ENCODE measurements around the gene ZDHHC14. TPM values are rescaled to one million over a fixed set of nuclear protein-coding genes. Genes with fewer than 3 reads are reported as not detected.

ZDHHC14 gene
- total and polyA plus RNA-seq, 2 experiments from 2014 or later, result 3.0 to 7.4 TPM

DNA sequence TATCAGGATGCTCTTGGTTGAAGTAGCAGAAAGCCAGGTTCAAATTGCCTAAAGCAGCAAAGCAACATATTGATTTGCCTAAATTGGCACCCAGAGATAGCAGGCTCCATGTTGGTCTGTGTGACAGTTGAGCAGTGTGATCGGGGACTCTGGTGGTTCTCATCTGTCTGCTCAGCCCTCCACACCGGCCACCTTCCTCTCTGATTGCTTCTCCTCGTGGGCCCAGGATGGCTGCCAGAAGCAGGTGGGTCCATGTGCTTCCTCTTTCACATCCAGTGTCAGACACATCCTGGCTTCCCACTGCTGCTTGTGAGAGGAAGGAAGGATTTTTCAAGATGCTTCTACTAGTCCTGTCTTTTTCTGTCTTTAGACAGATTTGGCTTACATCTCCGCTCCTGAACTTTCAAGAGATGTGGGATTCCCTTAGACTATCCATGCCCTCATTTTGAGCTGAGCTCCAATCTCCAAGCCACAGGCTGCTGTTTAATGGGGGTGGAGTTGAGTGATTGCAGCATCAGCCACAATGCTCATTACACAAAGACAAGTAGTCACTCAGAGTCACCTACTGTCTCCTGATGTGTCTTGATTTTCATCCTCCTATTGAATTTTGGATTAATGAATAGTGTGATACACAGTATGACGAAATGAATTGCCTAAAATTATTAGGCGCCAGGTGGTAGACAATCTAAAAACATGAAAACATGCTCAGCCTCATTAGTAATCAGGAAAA is 122.2 kb downstream of the ZDHHC14 start:
- Histone ChIP-seq H3K4me1 (ENCODE audit: insufficient read depth) (no peaks in the 10 kb centered on the region), H3K27me3 (ENCODE audit: insufficient read depth) (no peaks in the 10 kb centered on the region), H3F3A (replicated peaks; ENCODE audit: low read depth) (no peaks in the 10 kb centered on the region), H3K27ac (ENCODE audit: low read depth) (no peak overlapping the region), H4K20me1 (replicated peaks; ENCODE audit: insufficient read depth) (no peaks in the 10 kb centered on the region), H3K79me2 (replicated peaks; ENCODE audit: insufficient read depth) (no peaks in the 10 kb centered on the region), H3K4me2 (no peak overlapping the region), H3K4me3 (no peak overlapping the region), H3K9me2 (ENCODE audit: insufficient read depth) (0 out of 2 replicates have a peak, but pooled peaks cover 3% of the 10 kb centered on the region), H2AFZ (no peak overlapping the region), H3K36me3 (ENCODE audit: insufficient read depth) (peaks cover 19% of the 10 kb centered on the region; the same call in 1 of the 2 replicates)
- TF ChIP-seq REST (IDR thresholded peaks at IDR 0.05; ENCODE audit: unreplicated experiment), result no peak
- no peak for TF ChIP-seq CREB1 (CRISPR knock-in tag; IDR thresholded peaks at IDR 0.05; ENCODE audit: low read depth)
- no peak for TF ChIP-seq EZH2phosphoT487 (IDR thresholded peaks at IDR 0.05; ENCODE audit: unreplicated experiment)
- no peak for TF ChIP-seq ZNF331 (CRISPR knock-in tag; IDR thresholded peaks at IDR 0.05; ENCODE audit: low read depth)
- TF ChIP-seq, protein P1, sequence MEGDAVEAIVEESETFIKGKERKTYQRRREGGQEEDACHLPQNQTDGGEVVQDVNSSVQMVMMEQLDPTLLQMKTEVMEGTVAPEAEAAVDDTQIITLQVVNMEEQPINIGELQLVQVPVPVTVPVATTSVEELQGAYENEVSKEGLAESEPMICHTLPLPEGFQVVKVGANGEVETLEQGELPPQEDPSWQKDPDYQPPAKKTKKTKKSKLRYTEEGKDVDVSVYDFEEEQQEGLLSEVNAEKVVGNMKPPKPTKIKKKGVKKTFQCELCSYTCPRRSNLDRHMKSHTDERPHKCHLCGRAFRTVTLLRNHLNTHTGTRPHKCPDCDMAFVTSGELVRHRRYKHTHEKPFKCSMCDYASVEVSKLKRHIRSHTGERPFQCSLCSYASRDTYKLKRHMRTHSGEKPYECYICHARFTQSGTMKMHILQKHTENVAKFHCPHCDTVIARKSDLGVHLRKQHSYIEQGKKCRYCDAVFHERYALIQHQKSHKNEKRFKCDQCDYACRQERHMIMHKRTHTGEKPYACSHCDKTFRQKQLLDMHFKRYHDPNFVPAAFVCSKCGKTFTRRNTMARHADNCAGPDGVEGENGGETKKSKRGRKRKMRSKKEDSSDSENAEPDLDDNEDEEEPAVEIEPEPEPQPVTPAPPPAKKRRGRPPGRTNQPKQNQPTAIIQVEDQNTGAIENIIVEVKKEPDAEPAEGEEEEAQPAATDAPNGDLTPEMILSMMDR (conservative IDR thresholded peaks at IDR 0.05; ENCODE audit: low read depth in 2 of 2), result no peak
- TF ChIP-seq, protein P2, sequence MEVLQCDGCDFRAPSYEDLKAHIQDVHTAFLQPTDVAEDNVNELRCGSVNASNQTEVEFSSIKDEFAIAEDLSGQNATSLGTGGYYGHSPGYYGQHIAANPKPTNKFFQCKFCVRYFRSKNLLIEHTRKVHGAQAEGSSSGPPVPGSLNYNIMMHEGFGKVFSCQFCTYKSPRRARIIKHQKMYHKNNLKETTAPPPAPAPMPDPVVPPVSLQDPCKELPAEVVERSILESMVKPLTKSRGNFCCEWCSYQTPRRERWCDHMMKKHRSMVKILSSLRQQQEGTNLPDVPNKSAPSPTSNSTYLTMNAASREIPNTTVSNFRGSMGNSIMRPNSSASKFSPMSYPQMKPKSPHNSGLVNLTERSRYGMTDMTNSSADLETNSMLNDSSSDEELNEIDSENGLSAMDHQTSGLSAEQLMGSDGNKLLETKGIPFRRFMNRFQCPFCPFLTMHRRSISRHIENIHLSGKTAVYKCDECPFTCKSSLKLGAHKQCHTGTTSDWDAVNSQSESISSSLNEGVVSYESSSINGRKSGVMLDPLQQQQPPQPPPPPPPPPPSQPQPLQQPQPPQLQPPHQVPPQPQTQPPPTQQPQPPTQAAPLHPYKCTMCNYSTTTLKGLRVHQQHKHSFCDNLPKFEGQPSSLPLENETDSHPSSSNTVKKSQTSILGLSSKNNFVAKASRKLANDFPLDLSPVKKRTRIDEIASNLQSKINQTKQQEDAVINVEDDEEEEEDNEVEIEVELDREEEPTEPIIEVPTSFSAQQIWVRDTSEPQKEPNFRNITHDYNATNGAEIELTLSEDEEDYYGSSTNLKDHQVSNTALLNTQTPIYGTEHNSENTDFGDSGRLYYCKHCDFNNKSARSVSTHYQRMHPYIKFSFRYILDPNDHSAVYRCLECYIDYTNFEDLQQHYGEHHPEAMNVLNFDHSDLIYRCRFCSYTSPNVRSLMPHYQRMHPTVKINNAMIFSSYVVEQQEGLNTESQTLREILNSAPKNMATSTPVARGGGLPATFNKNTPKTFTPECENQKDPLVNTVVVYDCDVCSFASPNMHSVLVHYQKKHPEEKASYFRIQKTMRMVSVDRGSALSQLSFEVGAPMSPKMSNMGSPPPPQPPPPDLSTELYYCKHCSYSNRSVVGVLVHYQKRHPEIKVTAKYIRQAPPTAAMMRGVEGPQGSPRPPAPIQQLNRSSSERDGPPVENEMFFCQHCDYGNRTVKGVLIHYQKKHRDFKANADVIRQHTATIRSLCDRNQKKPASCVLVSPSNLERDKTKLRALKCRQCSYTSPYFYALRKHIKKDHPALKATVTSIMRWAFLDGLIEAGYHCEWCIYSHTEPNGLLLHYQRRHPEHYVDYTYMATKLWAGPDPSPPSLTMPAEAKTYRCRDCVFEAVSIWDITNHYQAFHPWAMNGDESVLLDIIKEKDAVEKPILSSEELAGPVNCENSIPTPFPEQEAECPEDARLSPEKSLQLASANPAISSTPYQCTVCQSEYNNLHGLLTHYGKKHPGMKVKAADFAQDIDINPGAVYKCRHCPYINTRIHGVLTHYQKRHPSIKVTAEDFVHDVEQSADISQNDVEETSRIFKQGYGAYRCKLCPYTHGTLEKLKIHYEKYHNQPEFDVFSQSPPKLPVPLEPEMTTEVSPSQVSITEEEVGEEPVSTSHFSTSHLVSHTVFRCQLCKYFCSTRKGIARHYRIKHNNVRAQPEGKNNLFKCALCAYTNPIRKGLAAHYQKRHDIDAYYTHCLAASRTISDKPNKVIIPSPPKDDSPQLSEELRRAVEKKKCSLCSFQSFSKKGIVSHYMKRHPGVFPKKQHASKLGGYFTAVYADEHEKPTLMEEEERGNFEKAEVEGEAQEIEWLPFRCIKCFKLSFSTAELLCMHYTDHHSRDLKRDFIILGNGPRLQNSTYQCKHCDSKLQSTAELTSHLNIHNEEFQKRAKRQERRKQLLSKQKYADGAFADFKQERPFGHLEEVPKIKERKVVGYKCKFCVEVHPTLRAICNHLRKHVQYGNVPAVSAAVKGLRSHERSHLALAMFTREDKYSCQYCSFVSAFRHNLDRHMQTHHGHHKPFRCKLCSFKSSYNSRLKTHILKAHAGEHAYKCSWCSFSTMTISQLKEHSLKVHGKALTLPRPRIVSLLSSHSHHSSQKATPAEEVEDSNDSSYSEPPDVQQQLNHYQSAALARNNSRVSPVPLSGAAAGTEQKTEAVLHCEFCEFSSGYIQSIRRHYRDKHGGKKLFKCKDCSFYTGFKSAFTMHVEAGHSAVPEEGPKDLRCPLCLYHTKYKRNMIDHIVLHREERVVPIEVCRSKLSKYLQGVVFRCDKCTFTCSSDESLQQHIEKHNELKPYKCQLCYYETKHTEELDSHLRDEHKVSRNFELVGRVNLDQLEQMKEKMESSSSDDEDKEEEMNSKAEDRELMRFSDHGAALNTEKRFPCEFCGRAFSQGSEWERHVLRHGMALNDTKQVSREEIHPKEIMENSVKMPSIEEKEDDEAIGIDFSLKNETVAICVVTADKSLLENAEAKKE (CRISPR knock-in tag; IDR thresholded peaks at IDR 0.05), result no peak
- no peak for TF ChIP-seq ETS1 (IDR thresholded peaks at IDR 0.05)
- TF ChIP-seq STAT1 (IDR thresholded peaks at IDR 0.05; ENCODE audit: unreplicated experiment), result no peak
- no peak for TF ChIP-seq POLR2AphosphoS5 (IDR thresholded peaks at IDR 0.05; ENCODE audit: low read depth)
- no peak for TF ChIP-seq JUNB (IDR thresholded peaks at IDR 0.05; ENCODE audit: unreplicated experiment)
- TF ChIP-seq EZH2 (IDR thresholded peaks at IDR 0.05; ENCODE audit: low read depth, unreplicated experiment), result no peak
- no peak for TF ChIP-seq NANOG (IDR thresholded peaks at IDR 0.05; ENCODE audit: borderline replicate concordance)
- no peak for TF ChIP-seq ZNF114 (CRISPR knock-in tag; IDR thresholded peaks at IDR 0.05)
- no peaks in the 10 kb centered on the region for H3K4me1 Mint-ChIP-seq
- peaks cover 5% of the 10 kb centered on the region for H3K27me3 Mint-ChIP-seq (ENCODE audit: insufficient read depth, low read depth, poor library complexity)
- peaks cover 39% of the 10 kb centered on the region for H3K36me3 Mint-ChIP-seq (ENCODE audit: low read depth)
- DNase-seq (ENCODE audit: low spot score), result no peak
- no peak for ATAC-seq
- H3K27ac Mint-ChIP-seq, result no peak overlapping the region
- H3K4me3 Mint-ChIP-seq, result no peak overlapping the region
- peaks cover 38% of the 10 kb centered on the region for H3K9me3 Mint-ChIP-seq
